RWPE2 (cell line): ENCODE results near the gene THSD7A.

Experiments used
- ATAC-seq: fragments of 200-7000 bp; cut with Tn5 transposase; 3 replicates; pipeline ENCODE4 v1.9.1; 2021; ENCODE audit warnings: low read depth
- DNase-seq: peaks from one replicate; pipeline ENCODE4 v3.0.0-alpha.2; 2020; ENCODE audit warnings: low spot score
- H3K27ac ChIP-seq: fragments of 450-650 bp; 2 replicates; pipeline ENCODE4 v1.5.1; 2017; ENCODE audit warnings: mild to moderate bottlenecking; ENCODE audit not compliant: poor library complexity, severe bottlenecking
- H3K27me3 ChIP-seq: fragments of 250-450 bp; sonication (Bioruptor Pico); 2 replicates; pipeline ENCODE4 v1.5.1; 2021; ENCODE audit warnings: mild to moderate bottlenecking, moderate library complexity; ENCODE audit not compliant: insufficient read depth, poor library complexity, severe bottlenecking
- H3K36me3 ChIP-seq: fragments of 250-450 bp; sonication (Bioruptor Pico); 2 replicates; pipeline ENCODE4 v1.5.1; 2020; ENCODE audit warnings: low read depth, mild to moderate bottlenecking, moderate library complexity
- H3K4me1 ChIP-seq: fragments of 250-450 bp; sonication (Bioruptor Pico); 2 replicates; pipeline ENCODE4 v1.5.1; 2021; ENCODE audit warnings: mild to moderate bottlenecking, moderate library complexity; ENCODE audit not compliant: insufficient read depth, poor library complexity, severe bottlenecking
- H3K4me3 ChIP-seq: fragments of 250-450 bp; sonication (Bioruptor Pico); 2 replicates; pipeline ENCODE4 v1.5.1; 2021; ENCODE audit warnings: mild to moderate bottlenecking, moderate library complexity; ENCODE audit not compliant: severe bottlenecking
- H3K9me3 ChIP-seq: fragments of 250-450 bp; sonication (Bioruptor Pico); 2 replicates; pipeline ENCODE4 v1.5.1; 2021; ENCODE audit warnings: mild to moderate bottlenecking, moderate library complexity; ENCODE audit not compliant: severe bottlenecking
- CTCF ChIP-seq: fragments of 450-650 bp; IDR thresholded peaks from one replicate; pipeline ENCODE4 v1.5.1; 2017; ENCODE audit warnings: mild to moderate bottlenecking, moderate library complexity; ENCODE audit not compliant: poor library complexity, severe bottlenecking

Gene THSD7A

GRCh38 chr7:11548532-11548931 is 283.5 kb downstream of the THSD7A start:
- H3K4me3 ChIP-seq: no peak overlapping the region
- ATAC-seq (no peak), DNase-seq (no peak)
- no peaks in the 10 kb centered on the region for H3K4me1 ChIP-seq
- TF ChIP-seq CTCF: no peak
- no peak overlapping the region for H3K27ac ChIP-seq
- H3K36me3 ChIP-seq: no peaks in the 10 kb centered on the region
- H3K27me3 ChIP-seq: no peaks in the 10 kb centered on the region
- no peaks in the 10 kb centered on the region for H3K9me3 ChIP-seq

- Histone ChIP-seq H3K27ac (no peak overlapping the region), H3K36me3 (no peaks in the 10 kb centered on the region), H3K27me3 (no peaks in the 10 kb centered on the region), H3K4me1 (no peaks in the 10 kb centered on the region), H3K9me3 (no peaks in the 10 kb centered on the region), H3K4me3 (no peak overlapping the region)
- TF ChIP-seq CTCF: no peak
- no peak for DNase-seq
- ATAC-seq: no peak
These were observed 290.7 kb downstream of the THSD7A start for GRCh38 chr7:11541330-11541729.

- no peak overlapping the region for H3K4me3 ChIP-seq
These were observed 291.7 kb downstream of the THSD7A start for GRCh38 chr7:11540271-11540761.

GRCh38 chr7:11539853-11540252 is 292.1 kb downstream of the THSD7A start:
- no peak for TF ChIP-seq CTCF
- Histone ChIP-seq H3K9me3 (no peaks in the 10 kb centered on the region), H3K27ac (no peak overlapping the region), H3K36me3 (no peaks in the 10 kb centered on the region), H3K4me1 (no peaks in the 10 kb centered on the region), H3K27me3 (no peaks in the 10 kb centered on the region), H3K4me3 (no peak overlapping the region)
- ATAC-seq (no peak), DNase-seq (no peak)

More at GRCh38 chr7:11540271-11540761, 291.7 kb downstream of the THSD7A start:
- Histone ChIP-seq H3K27ac (no peak overlapping the region), H3K27me3 (no peaks in the 10 kb centered on the region), H3K9me3 (no peaks in the 10 kb centered on the region), H3K4me1 (no peaks in the 10 kb centered on the region), H3K36me3 (no peaks in the 10 kb centered on the region)
- ATAC-seq (peak; percentile 49; the same call in 2 of the 3 replicates), DNase-seq (no peak)
- TF ChIP-seq CTCF: no peak

- no peaks in the 10 kb centered on the region for H3K9me3 ChIP-seq
- no peak for ATAC-seq
- H3K4me3 ChIP-seq: no peak overlapping the region
- no peak for DNase-seq
- no peaks in the 10 kb centered on the region for H3K27me3 ChIP-seq
- TF ChIP-seq CTCF: no peak
- H3K36me3 ChIP-seq: no peaks in the 10 kb centered on the region
- H3K27ac ChIP-seq: no peak overlapping the region
- H3K4me1 ChIP-seq: no peaks in the 10 kb centered on the region
These were observed 293.2 kb downstream of the THSD7A start for GRCh38 chr7:11538751-11539299.
